AG04449 (cell line): ENCODE results near the gene IMMP2L.

ENCODE experiments used
- CTCF ChIA-PET: fragments of 350-600 bp; formaldehyde crosslinking; extraction: SDS; loops from one replicate; lab custom pipeline; 2021; ENCODE audit warnings: antibody characterized with exemption; lab: Yijun Ruan, JAX
- POLR2A ChIA-PET: fragments of 400-600, 350-600 bp; formaldehyde crosslinking; extraction: SDS; loops from one replicate; lab custom pipeline; 2020; ENCODE audit warnings: antibody characterized with exemption, inconsistent platforms; lab: Yijun Ruan, JAX
- DNase-seq: peaks from one replicate; pipeline ENCODE4 v3.0.0-alpha.2; 2010; ENCODE audit warnings: low read depth, low spot score
- H3K4me3 ChIP-seq: 2 replicates; pipeline ENCODE4 v1.5.1; 2011; ENCODE audit warnings: low read depth, mild to moderate bottlenecking, control low read depth, low read length
- TF ChIP-seq, protein P1 (sequence below): IDR thresholded peaks from one replicate; pipeline ENCODE4 v1.5.1; 2011; ENCODE audit warnings: mild to moderate bottlenecking, moderate library complexity, low read length, control low read depth, inconsistent platforms; ENCODE audit not compliant: insufficient read depth; ENCODE audit errors: missing control alignments

Gene IMMP2L

DNA sequence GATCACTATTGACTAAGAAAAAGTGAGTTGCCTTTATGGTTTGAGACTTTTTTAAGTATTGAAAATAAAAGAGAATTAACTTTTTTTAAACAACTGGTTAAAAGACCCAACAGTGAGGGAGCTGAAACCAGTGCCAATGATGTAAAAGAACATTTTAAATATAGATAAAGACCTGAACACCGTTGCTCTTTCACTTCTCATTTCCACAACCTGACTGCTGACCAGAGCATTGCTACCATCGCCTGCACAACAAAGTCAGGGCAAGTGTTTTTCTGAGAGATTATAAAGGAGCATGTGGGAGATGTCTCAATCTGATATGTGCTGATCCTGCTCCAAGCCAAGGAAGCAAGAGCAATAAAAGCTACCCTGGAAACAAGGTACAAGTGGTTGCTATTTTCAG, 34.7 kb downstream of the IMMP2L start:
- ChIA-PET POLR2A (no interaction called here), CTCF (no interaction called here)
- no peak for DNase-seq
- H3K4me3 ChIP-seq, result no peak overlapping the region
- TF ChIP-seq, protein P1, sequence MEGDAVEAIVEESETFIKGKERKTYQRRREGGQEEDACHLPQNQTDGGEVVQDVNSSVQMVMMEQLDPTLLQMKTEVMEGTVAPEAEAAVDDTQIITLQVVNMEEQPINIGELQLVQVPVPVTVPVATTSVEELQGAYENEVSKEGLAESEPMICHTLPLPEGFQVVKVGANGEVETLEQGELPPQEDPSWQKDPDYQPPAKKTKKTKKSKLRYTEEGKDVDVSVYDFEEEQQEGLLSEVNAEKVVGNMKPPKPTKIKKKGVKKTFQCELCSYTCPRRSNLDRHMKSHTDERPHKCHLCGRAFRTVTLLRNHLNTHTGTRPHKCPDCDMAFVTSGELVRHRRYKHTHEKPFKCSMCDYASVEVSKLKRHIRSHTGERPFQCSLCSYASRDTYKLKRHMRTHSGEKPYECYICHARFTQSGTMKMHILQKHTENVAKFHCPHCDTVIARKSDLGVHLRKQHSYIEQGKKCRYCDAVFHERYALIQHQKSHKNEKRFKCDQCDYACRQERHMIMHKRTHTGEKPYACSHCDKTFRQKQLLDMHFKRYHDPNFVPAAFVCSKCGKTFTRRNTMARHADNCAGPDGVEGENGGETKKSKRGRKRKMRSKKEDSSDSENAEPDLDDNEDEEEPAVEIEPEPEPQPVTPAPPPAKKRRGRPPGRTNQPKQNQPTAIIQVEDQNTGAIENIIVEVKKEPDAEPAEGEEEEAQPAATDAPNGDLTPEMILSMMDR, result no peak

DNA sequence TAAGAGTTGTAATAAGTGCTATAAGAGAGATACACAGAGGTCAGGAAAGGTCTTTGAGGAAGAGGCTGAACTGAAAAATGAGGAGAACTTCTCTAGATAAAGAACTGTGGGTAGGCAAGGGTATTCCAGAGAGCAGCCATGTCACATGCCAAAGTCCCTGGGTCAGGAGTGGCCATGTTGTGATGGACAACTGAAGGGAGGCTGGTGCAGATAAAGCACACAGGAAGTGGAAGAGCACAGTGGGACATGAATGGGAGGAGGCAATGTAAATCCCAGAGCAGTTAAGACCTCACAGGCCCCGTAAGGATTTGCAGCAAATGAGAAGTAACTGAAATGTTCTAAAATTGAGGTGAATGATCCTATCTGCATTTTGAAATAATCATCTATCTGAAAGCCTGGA, 37.2 kb downstream of the IMMP2L start:
- ChIA-PET POLR2A (no interaction called here), CTCF (no interaction called here)
- H3K4me3 ChIP-seq, result no peak overlapping the region
- TF ChIP-seq, protein P1, result no peak
- no peak for DNase-seq

DNA sequence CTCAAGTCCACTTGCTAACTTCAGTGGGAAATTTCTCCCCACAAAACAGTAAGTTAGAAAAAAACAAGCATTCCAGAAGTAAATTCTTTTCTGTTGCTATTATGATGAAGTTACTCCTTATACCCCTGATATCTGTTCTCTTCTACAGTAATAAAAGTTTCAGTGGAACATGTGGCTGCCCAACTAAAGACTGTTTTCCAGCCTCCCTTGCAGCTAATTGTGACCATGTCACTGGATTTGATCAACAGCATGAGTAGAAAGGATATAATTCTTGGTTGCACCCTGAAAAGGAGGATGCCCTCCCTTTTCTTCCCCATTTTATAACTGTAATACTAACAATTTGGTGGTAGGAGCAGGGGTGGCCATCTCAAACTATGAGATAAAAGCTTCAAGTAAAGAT, 40.6 kb downstream of the IMMP2L start:
- POLR2A ChIA-PET, result no interaction called here
- CTCF ChIA-PET, result no interaction called here
- TF ChIP-seq, protein P1, result no peak
- no peak overlapping the region for H3K4me3 ChIP-seq
- DNase-seq, result no peak

DNA sequence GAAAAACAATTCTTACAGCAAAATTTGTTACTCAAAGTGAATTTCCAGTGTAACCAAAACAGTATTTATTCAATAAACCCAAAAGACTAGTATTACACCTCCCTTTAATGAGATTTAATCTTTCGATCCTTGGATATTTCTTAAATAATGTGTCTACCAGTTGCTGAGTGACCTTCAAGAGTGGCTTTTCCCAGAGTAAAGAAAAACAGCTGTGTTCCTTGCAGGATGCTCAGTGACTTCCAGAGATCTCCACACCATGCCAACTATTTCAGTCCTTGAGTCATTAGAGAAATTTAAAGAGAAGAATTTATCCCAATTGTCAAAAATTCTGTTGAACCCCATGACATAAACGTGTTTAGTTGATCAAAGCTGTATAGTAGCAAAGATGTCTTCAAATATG, 44.0 kb downstream of the IMMP2L start:
- ChIA-PET POLR2A (no interaction called here), CTCF (no interaction called here)
- TF ChIP-seq, protein P1, result no peak
- no peak overlapping the region for H3K4me3 ChIP-seq
- no peak for DNase-seq

DNA sequence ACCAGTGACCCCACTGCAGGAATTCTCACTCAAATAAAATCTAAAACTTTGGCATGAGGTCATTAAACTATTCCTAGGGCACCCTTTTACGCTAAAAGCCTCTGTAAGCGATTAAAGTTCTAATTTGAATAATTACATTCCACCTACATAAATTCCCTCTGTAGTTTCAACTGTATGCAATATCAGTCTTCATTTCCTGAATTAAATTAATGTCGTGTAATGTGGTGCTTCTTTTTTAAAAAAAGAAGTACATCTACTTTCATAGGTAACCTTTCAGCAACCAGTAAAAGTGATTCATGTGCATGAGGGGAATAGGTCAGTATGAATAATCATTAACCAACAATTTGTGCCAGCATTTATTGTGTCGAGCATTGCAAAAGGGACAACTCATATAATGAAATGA, 44.7 kb downstream of the IMMP2L start:
- no peak for DNase-seq
- ChIA-PET POLR2A (no interaction called here), CTCF (no interaction called here)
- TF ChIP-seq, protein P1, result no peak
- no peak overlapping the region for H3K4me3 ChIP-seq

DNA sequence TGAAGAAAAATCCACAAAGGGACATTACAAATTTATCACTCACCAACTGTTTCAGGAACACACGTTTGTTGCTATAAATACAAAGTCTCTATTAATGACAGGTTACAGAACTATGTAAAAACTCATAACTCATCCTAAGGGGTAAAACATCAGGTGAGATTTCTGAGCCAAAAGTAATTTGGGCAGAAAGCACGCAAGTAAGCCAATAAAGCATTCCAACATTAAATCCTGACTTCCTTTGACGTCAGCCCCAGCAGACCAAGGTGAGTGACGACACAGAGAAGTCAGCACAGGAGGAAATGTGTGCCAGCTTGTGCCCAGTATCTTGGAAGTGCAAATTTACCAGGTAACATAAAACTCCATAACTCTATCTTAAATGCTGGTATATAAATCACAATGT, 45.7 kb downstream of the IMMP2L start:
- CTCF ChIA-PET, result no interaction called here
- no peak for DNase-seq
- TF ChIP-seq, protein P1, result no peak
- POLR2A ChIA-PET, result no interaction called here
- H3K4me3 ChIP-seq, result no peak overlapping the region
